Mucosa of rectum (tissue), 2 donors: ENCODE data around the gene OR2C3.
A peak's percentile ranks its signal among the peaks of the same experiment; 100 is the strongest.
"Not testable (repeated sequence)": the region's sequence is repeated elsewhere in the genome, so short reads cannot be mapped to it uniquely, and the experiment has no call there.

Experiments
- H3K27ac ChIP-seq, 2 donors: one replicate each; pipeline ENCODE4 v1.7.0; 2013; ENCODE audit warnings: inconsistent platforms in 2 of 2, low read depth in 2 of 2, low read length in 2 of 2
- H3K27me3 ChIP-seq, 2 donors: one replicate each; pipeline ENCODE4 v1.7.0; 2013; ENCODE audit warnings: low read length in 2 of 2; ENCODE audit not compliant: control insufficient read depth in 2 of 2, insufficient read depth in 2 of 2
- H3K36me3 ChIP-seq, 2 donors: one replicate each; pipeline ENCODE4 v1.7.0; 2013; ENCODE audit warnings: low read length in 2 of 2; ENCODE audit not compliant: control insufficient read depth in 2 of 2, insufficient read depth in 2 of 2
- H3K4me1 ChIP-seq, 2 donors: one replicate each; pipeline ENCODE4 v1.7.0; 2013; ENCODE audit warnings: low read length in 2 of 2, mild to moderate bottlenecking in 1 of 2; ENCODE audit not compliant: control insufficient read depth in 2 of 2, insufficient read depth in 2 of 2
- H3K4me3 ChIP-seq, 2 donors: one replicate each; pipeline ENCODE4 v1.7.0; 2013; ENCODE audit warnings: low read length in 2 of 2
- H3K9ac ChIP-seq, 2 donors: one replicate each; pipeline ENCODE4 v1.7.0; 2013; ENCODE audit warnings: low read length in 2 of 2, low read depth in 1 of 2, mild to moderate bottlenecking in 1 of 2
- H3K9me3 ChIP-seq, 2 donors: one replicate each; pipeline ENCODE4 v1.7.0; 2013; ENCODE audit warnings: low read length in 2 of 2; ENCODE audit not compliant: control insufficient read depth in 2 of 2
- donor health status: healthy.
- donor health status: Normal muscosa, but diverticular disease.

OR2C3 gene

GRCh38 chr1:247528812-247529474 lies 7.3 kb downstream of the OR2C3 start:
- Histone ChIP-seq H3K4me1 (no peaks in the 10 kb centered on the region), H3K27ac (no peak overlapping the region), H3K9me3 (no peaks in the 10 kb centered on the region), H3K27me3 (no peaks in the 10 kb centered on the region), H3K36me3 (no peaks in the 10 kb centered on the region), H3K4me3 (no peak overlapping the region), H3K9ac (no peak overlapping the region)

GRCh38 chr1:247521886-247522285 lies 14.4 kb downstream of the OR2C3 start:
- not testable (repeated sequence) for H3K4me3 ChIP-seq, H3K27me3 ChIP-seq, H3K9ac ChIP-seq, H3K36me3 ChIP-seq, H3K4me1 ChIP-seq, H3K27ac ChIP-seq, H3K9me3 ChIP-seq

GRCh38 chr1:247518613-247518891 lies 17.7 kb downstream of the OR2C3 start:
- H3K4me3 ChIP-seq = no peak overlapping the region

GRCh38 chr1:247517795-247518612 lies 18.2 kb downstream of the OR2C3 start:
- no peak overlapping the region for H3K27ac ChIP-seq
- no peaks in the 10 kb centered on the region for H3K4me1 ChIP-seq
- H3K9me3 ChIP-seq = no peaks in the 10 kb centered on the region
- no peaks in the 10 kb centered on the region for H3K27me3 ChIP-seq
- H3K4me3 ChIP-seq = no peak overlapping the region
- H3K9ac ChIP-seq = no peak overlapping the region
- no peaks in the 10 kb centered on the region for H3K36me3 ChIP-seq

More at GRCh38 chr1:247518613-247518891, 17.7 kb downstream of the OR2C3 start:
- no peak overlapping the region for H3K9ac ChIP-seq
- no peaks in the 10 kb centered on the region for H3K27me3 ChIP-seq
- H3K9me3 ChIP-seq = no peaks in the 10 kb centered on the region
- H3K36me3 ChIP-seq = no peaks in the 10 kb centered on the region
- no peaks in the 10 kb centered on the region for H3K4me1 ChIP-seq
- H3K27ac ChIP-seq = no peak overlapping the region

GRCh38 chr1:247506831-247507230 lies 29.4 kb downstream of the OR2C3 start:
- no peaks in the 10 kb centered on the region for H3K36me3 ChIP-seq
- H3K9ac ChIP-seq = no peak overlapping the region
- no peaks in the 10 kb centered on the region for H3K4me1 ChIP-seq
- no peaks in the 10 kb centered on the region for H3K27me3 ChIP-seq
- no peak overlapping the region for H3K4me3 ChIP-seq
- H3K9me3 ChIP-seq = no peaks in the 10 kb centered on the region
- no peak overlapping the region for H3K27ac ChIP-seq

GRCh38 chr1:247500865-247501264 lies 35.4 kb downstream of the OR2C3 start:
- H3K4me1 ChIP-seq = peaks cover 0 to 3% of the 10 kb centered on the region in 2 donors
- H3K27ac ChIP-seq = no peak overlapping the region
- H3K36me3 ChIP-seq = no peaks in the 10 kb centered on the region
- H3K27me3 ChIP-seq = peaks cover 0 to 2% of the 10 kb centered on the region in 2 donors
- no peaks in the 10 kb centered on the region for H3K9me3 ChIP-seq
- H3K4me3 ChIP-seq = no peak overlapping the region
- no peak overlapping the region for H3K9ac ChIP-seq

GRCh38 chr1:247496581-247497285 lies 39.5 kb downstream of the OR2C3 start:
- Histone ChIP-seq H3K4me3 (peak overlapping the region; percentile 29 to 49), H3K36me3 (no peaks in the 10 kb centered on the region), H3K9ac (no peak overlapping the region), H3K27ac (no peak overlapping the region), H3K9me3 (no peaks in the 10 kb centered on the region), H3K27me3 (peaks cover 0 to 2% of the 10 kb centered on the region in 2 donors), H3K4me1 (peaks cover 0 to 3% of the 10 kb centered on the region in 2 donors)

- H3K27ac ChIP-seq = no peak overlapping the region
- H3K36me3 ChIP-seq = no peaks in the 10 kb centered on the region
- peaks cover 0 to 2% of the 10 kb centered on the region in 2 donors for H3K27me3 ChIP-seq
- peaks cover 0 to 3% of the 10 kb centered on the region in 2 donors for H3K4me1 ChIP-seq
- H3K9ac ChIP-seq = no peak overlapping the region
- H3K4me3 ChIP-seq = no peak overlapping the region
- H3K9me3 ChIP-seq = no peaks in the 10 kb centered on the region
These were observed 41.5 kb downstream of the OR2C3 start for GRCh38 chr1:247494767-247495166.

- Histone ChIP-seq H3K27ac (no peak overlapping the region), H3K36me3 (no peaks in the 10 kb centered on the region), H3K9me3 (no peaks in the 10 kb centered on the region), H3K4me1 (peaks cover 0 to 3% of the 10 kb centered on the region in 2 donors), H3K9ac (no peak overlapping the region), H3K4me3 (no peak overlapping the region), H3K27me3 (peaks cover 0 to 2% of the 10 kb centered on the region in 2 donors)
These were observed 43.1 kb downstream of the OR2C3 start for GRCh38 chr1:247493106-247493505.

GRCh38 chr1:247491328-247491727 lies 44.9 kb downstream of the OR2C3 start:
- Histone ChIP-seq H3K4me3 (no peak overlapping the region), H3K27ac (no peak overlapping the region), H3K36me3 (no peaks in the 10 kb centered on the region), H3K9ac (no peak overlapping the region), H3K4me1 (no peaks in the 10 kb centered on the region), H3K27me3 (peaks cover 0 to 3% of the 10 kb centered on the region in 2 donors), H3K9me3 (no peaks in the 10 kb centered on the region)
